Activated effector memory CD4-positive, alpha-beta T cell treated with Interleukin-2 at 50 U/mL for 16 hours (primary cell): ENCODE results near the gene SLC6A5.

Experiments used
- DNase-seq: peaks from one replicate; pipeline ENCODE4 v3.0.0-alpha.2; 2020

The SLC6A5 gene

GRCh38 chr11:20627026-20627425 lies 27.6 kb downstream of the SLC6A5 start:
- DNase-seq = no peak

GRCh38 chr11:20627701-20628100 lies 28.3 kb downstream of the SLC6A5 start:
- DNase-seq = no peak

GRCh38 chr11:20631519-20632168 lies 32.2 kb downstream of the SLC6A5 start:
- no peak for DNase-seq

GRCh38 chr11:20632169-20632532 lies 32.7 kb downstream of the SLC6A5 start:
- DNase-seq = no peak

GRCh38 chr11:20634044-20634443 lies 34.6 kb downstream of the SLC6A5 start:
- DNase-seq = no peak

GRCh38 chr11:20634781-20635180 lies 35.4 kb downstream of the SLC6A5 start:
- no peak for DNase-seq

GRCh38 chr11:20638074-20638473 lies 38.7 kb downstream of the SLC6A5 start:
- no peak for DNase-seq

- DNase-seq = no peak
Observed at GRCh38 chr11:20639688-20640087, 40.3 kb downstream of the SLC6A5 start.

GRCh38 chr11:20640401-20640800 lies 41.0 kb downstream of the SLC6A5 start:
- DNase-seq = no peak

GRCh38 chr11:20644360-20644759 lies 45.0 kb downstream of the SLC6A5 start:
- DNase-seq = no peak

GRCh38 chr11:20647976-20648565 lies 48.7 kb downstream of the SLC6A5 start:
- no peak for DNase-seq

GRCh38 chr11:20652150-20652806 lies 52.9 kb downstream of the SLC6A5 start:
- DNase-seq = no peak

GRCh38 chr11:20654038-20654437 lies 54.6 kb downstream of the SLC6A5 start:
- DNase-seq = no peak

GRCh38 chr11:20656901-20657300 lies 57.5 kb downstream of the SLC6A5 start:
- no peak for DNase-seq

- DNase-seq = no peak
Observed at GRCh38 chr11:20658135-20658534, 58.7 kb downstream of the SLC6A5 start.

- no peak for DNase-seq
Observed at GRCh38 chr11:20661445-20661844, 62.0 kb downstream of the SLC6A5 start.

- DNase-seq = no peak
Observed at GRCh38 chr11:20661850-20662249, 62.4 kb downstream of the SLC6A5 start.

- DNase-seq = no peak
Observed at GRCh38 chr11:20668131-20668809, 68.9 kb downstream of the SLC6A5 start.

- no peak for DNase-seq
Observed at GRCh38 chr11:20668844-20669819, 69.7 kb downstream of the SLC6A5 start, which contains the start of gene NELL1. NELL1 (plus strand) TSS chr11:20669586.

- no peak for DNase-seq
Observed at GRCh38 chr11:20669820-20670684, 70.6 kb downstream of the SLC6A5 start.

GRCh38 chr11:20670932-20671403 lies 71.6 kb downstream of the SLC6A5 start:
- DNase-seq = no peak
